ENCODE measurements around the gene RABGAP1L.
"Not testable (repeated sequence)": the region's sequence is repeated elsewhere in the genome, so short reads cannot be mapped to it uniquely, and the experiment has no call there.

DNA sequence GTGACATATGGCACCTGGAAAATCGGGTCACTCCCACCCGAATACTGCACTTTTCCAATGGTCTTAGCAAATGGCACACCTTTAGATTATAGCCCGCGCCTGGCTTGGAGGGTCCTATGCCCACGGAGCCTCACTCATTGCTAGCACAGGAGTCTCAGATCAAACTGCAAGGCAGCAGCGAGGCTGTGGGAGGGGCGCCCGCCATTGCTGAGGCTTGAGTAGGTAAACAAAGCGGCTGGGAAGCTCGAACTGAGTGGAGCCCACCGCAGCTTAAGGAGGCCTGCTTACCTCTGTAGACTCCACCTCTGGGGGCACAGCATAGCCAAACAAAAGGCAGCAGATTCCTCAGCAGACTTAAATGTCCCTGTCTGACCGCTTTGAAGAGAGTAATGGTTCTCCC lies 458.6 kb downstream of the RABGAP1L start:
- TF ChIP-seq, protein P1, sequence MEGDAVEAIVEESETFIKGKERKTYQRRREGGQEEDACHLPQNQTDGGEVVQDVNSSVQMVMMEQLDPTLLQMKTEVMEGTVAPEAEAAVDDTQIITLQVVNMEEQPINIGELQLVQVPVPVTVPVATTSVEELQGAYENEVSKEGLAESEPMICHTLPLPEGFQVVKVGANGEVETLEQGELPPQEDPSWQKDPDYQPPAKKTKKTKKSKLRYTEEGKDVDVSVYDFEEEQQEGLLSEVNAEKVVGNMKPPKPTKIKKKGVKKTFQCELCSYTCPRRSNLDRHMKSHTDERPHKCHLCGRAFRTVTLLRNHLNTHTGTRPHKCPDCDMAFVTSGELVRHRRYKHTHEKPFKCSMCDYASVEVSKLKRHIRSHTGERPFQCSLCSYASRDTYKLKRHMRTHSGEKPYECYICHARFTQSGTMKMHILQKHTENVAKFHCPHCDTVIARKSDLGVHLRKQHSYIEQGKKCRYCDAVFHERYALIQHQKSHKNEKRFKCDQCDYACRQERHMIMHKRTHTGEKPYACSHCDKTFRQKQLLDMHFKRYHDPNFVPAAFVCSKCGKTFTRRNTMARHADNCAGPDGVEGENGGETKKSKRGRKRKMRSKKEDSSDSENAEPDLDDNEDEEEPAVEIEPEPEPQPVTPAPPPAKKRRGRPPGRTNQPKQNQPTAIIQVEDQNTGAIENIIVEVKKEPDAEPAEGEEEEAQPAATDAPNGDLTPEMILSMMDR (IDR thresholded peaks at IDR 0.05) = not testable (repeated sequence)
- TF ChIP-seq EZH2, EZH2phosphoT487 (IDR thresholded peaks at IDR 0.05): not testable (repeated sequence)
